Activated gamma-delta T cell treated with Interleukin-2 at 50 U/mL for 16 hours (primary cell): ENCODE results near the gene FBXL15.

ENCODE experiments used
- DNase-seq: peaks from one replicate; pipeline ENCODE4 v3.0.0-alpha.2; 2020

Gene FBXL15

GRCh38 chr10:102398172-102399020 is 22.2 kb upstream of the FBXL15 start:
- no peak for DNase-seq

GRCh38 chr10:102399217-102400021 is 21.2 kb upstream of the FBXL15 start:
- DNase-seq, result peak; percentile 87

GRCh38 chr10:102400076-102400475 is 20.6 kb upstream of the FBXL15 start:
- DNase-seq, result no peak

GRCh38 chr10:102400598-102401341 is 19.9 kb upstream of the FBXL15 start:
- DNase-seq, result no peak

GRCh38 chr10:102401342-102401654 is 19.3 kb upstream of the FBXL15 start:
- no peak for DNase-seq

- no peak for DNase-seq
Measured at GRCh38 chr10:102401735-102402511, 18.7 kb upstream of the FBXL15 start.

GRCh38 chr10:102402512-102402896 is 18.1 kb upstream of the FBXL15 start:
- no peak for DNase-seq

GRCh38 chr10:102403115-102403514 is 17.5 kb upstream of the FBXL15 start:
- DNase-seq, result no peak

- DNase-seq, result no peak
Measured at GRCh38 chr10:102404361-102405107, 16.1 kb upstream of the FBXL15 start.

GRCh38 chr10:102405108-102405571 is 15.5 kb upstream of the FBXL15 start:
- no peak for DNase-seq

GRCh38 chr10:102405632-102406031 is 15.0 kb upstream of the FBXL15 start:
- no peak for DNase-seq

GRCh38 chr10:102406815-102407214 is 13.8 kb upstream of the FBXL15 start:
- no peak for DNase-seq

GRCh38 chr10:102407425-102408130 is 13.1 kb upstream of the FBXL15 start:
- no peak for DNase-seq

- no peak for DNase-seq
Measured at GRCh38 chr10:102408131-102408727, 12.4 kb upstream of the FBXL15 start.

GRCh38 chr10:102408728-102409603 is 11.7 kb upstream of the FBXL15 start:
- peak; percentile 63 for DNase-seq

- DNase-seq, result no peak
Measured at GRCh38 chr10:102409604-102410428, 10.8 kb upstream of the FBXL15 start.

- no peak for DNase-seq
Measured at GRCh38 chr10:102410429-102411073, 10.1 kb upstream of the FBXL15 start.
